ENCODE measurements around the gene RAB26.
"Not testable (repeated sequence)": the region's sequence is repeated elsewhere in the genome, so short reads cannot be mapped to it uniquely, and the experiment has no call there.

- not testable (repeated sequence) for TF ChIP-seq POLR2A (IDR thresholded peaks at IDR 0.05; ENCODE audit: low read depth, low read length); POLR2AphosphoS5 (IDR thresholded peaks at IDR 0.05; ENCODE audit: low read depth, low read length); TAF1 (IDR thresholded peaks at IDR 0.05; ENCODE audit: borderline replicate concordance, low read depth, low read length)
Observed at GRCh38 chr16:2126161-2126743, 22.2 kb upstream of the RAB26 start.
